GM12874 (cell line): ENCODE measurements around the gene GPR22.

Source experiments
- CTCF ChIP-seq: IDR thresholded peaks from 2 replicates; pipeline ENCODE4 v1.5.1; 2011; ENCODE audit warnings: low read depth, mild to moderate bottlenecking, control low read depth, low read length, moderate library complexity; ENCODE audit not compliant: insufficient read depth

Gene GPR22

GRCh38 chr7:107499731-107500130 lies 29.9 kb downstream of the GPR22 start:
- TF ChIP-seq CTCF: no peak

GRCh38 chr7:107501593-107501992 lies 31.7 kb downstream of the GPR22 start:
- peak; percentile 35; the same call in 1 of the 2 replicates for TF ChIP-seq CTCF

- TF ChIP-seq CTCF: no peak
Measured at GRCh38 chr7:107502154-107502553, 32.3 kb downstream of the GPR22 start.

GRCh38 chr7:107502797-107503196 lies 32.9 kb downstream of the GPR22 start:
- no peak for TF ChIP-seq CTCF

GRCh38 chr7:107503687-107504086 lies 33.8 kb downstream of the GPR22 start:
- TF ChIP-seq CTCF: no peak

- no peak for TF ChIP-seq CTCF
Measured at GRCh38 chr7:107505362-107505761, 35.5 kb downstream of the GPR22 start.

- TF ChIP-seq CTCF: no peak
Measured at GRCh38 chr7:107505997-107506673, 36.3 kb downstream of the GPR22 start.
